ENCODE data around the gene ATXN3L. TPM values are rescaled to one million over a fixed set of nuclear protein-coding genes. Genes with fewer than 3 reads are reported as not detected.

The ATXN3L gene
- total RNA-seq, 2 donors from 2014 or later, result not detected

- Histone ChIP-seq H3K4me1 (ENCODE audit: control insufficient read depth, insufficient read depth, low read length) (no peaks in the 10 kb centered on the region), H3K36me3 (ENCODE audit: control insufficient read depth, insufficient read depth, low read length) (no peaks in the 10 kb centered on the region), H3K27me3 (ENCODE audit: control insufficient read depth, insufficient read depth, low read length, poor library complexity, severe bottlenecking) (no peaks in the 10 kb centered on the region), H3K9me3 (ENCODE audit: control insufficient read depth, low read length) (no peaks in the 10 kb centered on the region), H3K9ac (ENCODE audit: extremely low read depth, low read length, poor library complexity, severe bottlenecking) (no peak overlapping the region), H3K4me3 (ENCODE audit: low read length) (no peak overlapping the region), H3K27ac (ENCODE audit: low read depth, low read length) (no peak overlapping the region)
- TF ChIP-seq, protein P1, sequence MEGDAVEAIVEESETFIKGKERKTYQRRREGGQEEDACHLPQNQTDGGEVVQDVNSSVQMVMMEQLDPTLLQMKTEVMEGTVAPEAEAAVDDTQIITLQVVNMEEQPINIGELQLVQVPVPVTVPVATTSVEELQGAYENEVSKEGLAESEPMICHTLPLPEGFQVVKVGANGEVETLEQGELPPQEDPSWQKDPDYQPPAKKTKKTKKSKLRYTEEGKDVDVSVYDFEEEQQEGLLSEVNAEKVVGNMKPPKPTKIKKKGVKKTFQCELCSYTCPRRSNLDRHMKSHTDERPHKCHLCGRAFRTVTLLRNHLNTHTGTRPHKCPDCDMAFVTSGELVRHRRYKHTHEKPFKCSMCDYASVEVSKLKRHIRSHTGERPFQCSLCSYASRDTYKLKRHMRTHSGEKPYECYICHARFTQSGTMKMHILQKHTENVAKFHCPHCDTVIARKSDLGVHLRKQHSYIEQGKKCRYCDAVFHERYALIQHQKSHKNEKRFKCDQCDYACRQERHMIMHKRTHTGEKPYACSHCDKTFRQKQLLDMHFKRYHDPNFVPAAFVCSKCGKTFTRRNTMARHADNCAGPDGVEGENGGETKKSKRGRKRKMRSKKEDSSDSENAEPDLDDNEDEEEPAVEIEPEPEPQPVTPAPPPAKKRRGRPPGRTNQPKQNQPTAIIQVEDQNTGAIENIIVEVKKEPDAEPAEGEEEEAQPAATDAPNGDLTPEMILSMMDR (conservative IDR thresholded peaks at IDR 0.05), result no peak
- DNase-seq, result no peak
- Mint-ChIP-seq H3K27ac (no peak overlapping the region), H3K27me3 (ENCODE audit: insufficient read depth) (no peaks in the 10 kb centered on the region), H3K4me3 (no peak overlapping the region), H3K36me3 (ENCODE audit: low read depth) (no peaks in the 10 kb centered on the region), H3K4me1 (no peaks in the 10 kb centered on the region), H3K9me3 (peaks cover 16% of the 10 kb centered on the region)
- WGBS, 2 experiments (ENCODE audit: insufficient coverage in 1 of 2, insufficient read length in 1 of 2), result 100% methylated on average over 1 to 3 of the region's 3 CpGs
Observed at GRCh38 chrX:13271511-13271910, 48.3 kb downstream of the ATXN3L start.

DNA sequence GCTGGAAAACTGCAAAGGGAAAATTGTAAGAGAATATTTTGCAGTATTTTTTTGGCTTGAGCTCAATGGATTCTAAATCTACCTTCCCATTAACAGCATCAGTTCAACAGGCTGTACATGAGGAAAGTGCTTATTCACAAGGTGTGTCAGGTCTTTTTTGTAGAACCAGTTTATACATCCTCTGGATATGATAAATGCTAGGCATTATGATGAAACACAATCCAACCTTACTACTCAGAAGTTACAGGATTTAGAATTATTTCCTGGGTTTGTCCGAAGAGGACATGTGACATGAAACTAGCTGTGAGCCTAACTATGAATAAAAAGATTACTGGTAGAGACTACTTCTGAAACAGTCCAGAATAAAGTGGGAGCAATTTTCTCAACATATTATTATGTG is 49.5 kb downstream of the ATXN3L start:
- DNase-seq, result no peak
- Mint-ChIP-seq H3K27me3 (ENCODE audit: insufficient read depth) (no peaks in the 10 kb centered on the region), H3K4me3 (no peak overlapping the region), H3K36me3 (ENCODE audit: low read depth) (no peaks in the 10 kb centered on the region), H3K27ac (no peak overlapping the region), H3K4me1 (no peaks in the 10 kb centered on the region), H3K9me3 (peaks cover 10% of the 10 kb centered on the region)
- no peak overlapping the region for H3K9ac ChIP-seq (ENCODE audit: extremely low read depth, low read length, poor library complexity, severe bottlenecking)
- H3K27me3 ChIP-seq (ENCODE audit: control insufficient read depth, insufficient read depth, low read length, poor library complexity, severe bottlenecking), result no peaks in the 10 kb centered on the region
- 89% methylated on average over 1 of the region's 1 CpG; no CpG with 5 or more reads in 1 of the 2 experiments for WGBS, 2 experiments (ENCODE audit: insufficient coverage in 1 of 2, insufficient read length in 1 of 2)
- TF ChIP-seq, protein P1 (conservative IDR thresholded peaks at IDR 0.05), result no peak
- no peak overlapping the region for H3K27ac ChIP-seq (ENCODE audit: low read depth, low read length)
- no peaks in the 10 kb centered on the region for H3K9me3 ChIP-seq (ENCODE audit: control insufficient read depth, low read length)
- no peaks in the 10 kb centered on the region for H3K4me1 ChIP-seq (ENCODE audit: control insufficient read depth, insufficient read depth, low read length)
- no peaks in the 10 kb centered on the region for H3K36me3 ChIP-seq (ENCODE audit: control insufficient read depth, insufficient read depth, low read length)
- no peak overlapping the region for H3K4me3 ChIP-seq (ENCODE audit: low read length)

DNA sequence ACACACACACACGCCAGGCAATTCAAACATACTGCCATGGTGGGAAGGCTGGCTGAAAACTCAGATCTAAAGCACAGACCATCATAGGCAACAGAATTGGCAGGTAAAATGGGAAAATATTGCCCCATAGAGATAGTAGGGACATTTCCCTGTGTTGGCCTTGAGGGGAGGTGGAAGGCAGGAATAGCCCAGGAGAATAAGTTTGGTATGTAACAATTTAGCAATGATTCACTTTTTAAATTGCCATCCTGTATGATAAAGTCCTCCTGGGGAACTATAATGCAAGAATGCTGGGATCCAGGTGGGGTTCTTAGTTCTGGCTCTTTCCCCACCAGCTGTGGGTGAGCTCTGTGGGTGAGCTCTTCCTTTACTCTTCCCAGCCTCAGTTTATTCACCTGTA is 51.0 kb downstream of the ATXN3L start:
- H3K27ac Mint-ChIP-seq, result no peak overlapping the region

More for the DNA sequence above, 51.0 kb downstream of the ATXN3L start:
- Histone ChIP-seq H3K4me3 (ENCODE audit: low read length) (no peak overlapping the region), H3K36me3 (ENCODE audit: control insufficient read depth, insufficient read depth, low read length) (no peaks in the 10 kb centered on the region), H3K27ac (ENCODE audit: low read depth, low read length) (no peak overlapping the region), H3K9me3 (ENCODE audit: control insufficient read depth, low read length) (no peaks in the 10 kb centered on the region), H3K9ac (ENCODE audit: extremely low read depth, low read length, poor library complexity, severe bottlenecking) (no peak overlapping the region), H3K27me3 (ENCODE audit: control insufficient read depth, insufficient read depth, low read length, poor library complexity, severe bottlenecking) (no peaks in the 10 kb centered on the region), H3K4me1 (ENCODE audit: control insufficient read depth, insufficient read depth, low read length) (no peaks in the 10 kb centered on the region)
- H3K36me3 Mint-ChIP-seq (ENCODE audit: low read depth), result no peaks in the 10 kb centered on the region
- DNase-seq, result no peak
- no CpG with 5 or more reads among the region's 1 CpG for WGBS, 2 experiments (ENCODE audit: insufficient coverage in 1 of 2, insufficient read length in 1 of 2)
- no peaks in the 10 kb centered on the region for H3K27me3 Mint-ChIP-seq (ENCODE audit: insufficient read depth)
- no peaks in the 10 kb centered on the region for H3K4me1 Mint-ChIP-seq
- peaks cover 7% of the 10 kb centered on the region for H3K9me3 Mint-ChIP-seq
- TF ChIP-seq, protein P1 (conservative IDR thresholded peaks at IDR 0.05), result no peak
- no peak overlapping the region for H3K4me3 Mint-ChIP-seq

Other genes starting within 250 kb of the ATXN3L start
- not detected for gene EGFL6, start 249.5 kb upstream of the ATXN3L start, total RNA-seq